Transverse colon (tissue), 4 donors: ENCODE results near the gene MYH7B.

Experiments used
- CTCF ChIP-seq, 5 experiments: fragments of 200-600 bp in 3 of 5; fragments of 450-650 bp in 2 of 5; sonication (generic) in 3 of 5; IDR thresholded peaks; 1 replicate in 2 of 5; 2 replicates in 3 of 5; pipeline ENCODE4 v1.5.1; 2016 to 2017; ENCODE audit warnings: antibody characterized with exemption in 5 of 5, inconsistent platforms in 3 of 5, mild to moderate bottlenecking in 2 of 5, moderate library complexity in 1 of 5
- EP300 ChIP-seq: sonication (generic); formaldehyde crosslinking; IDR thresholded peaks from one replicate; pipeline ENCODE4 v1.6.1; 2017; ENCODE audit warnings: antibody characterized with exemption, low read depth
- POLR2A ChIP-seq: fragments of 450-650 bp; IDR thresholded peaks from one replicate; pipeline ENCODE4 v1.6.1; 2016; ENCODE audit warnings: antibody characterized with exemption, mild to moderate bottlenecking, moderate library complexity
- POLR2AphosphoS5 ChIP-seq, 3 donors: sonication (generic); formaldehyde crosslinking; IDR thresholded peaks; one replicate each; pipeline ENCODE4 v1.6.1; 2016; ENCODE audit warnings: antibody characterized with exemption in 3 of 3

GRCh38 chr20:34951652-34952051 lies 4.0 kb upstream of the MYH7B start:
- TF ChIP-seq EP300: no peak
- no peak for TF ChIP-seq CTCF (IDR thresholded peaks at IDR 0.05)
- no peak for TF ChIP-seq POLR2A
- no peak for TF ChIP-seq POLR2AphosphoS5 (IDR thresholded peaks at IDR 0.05)
